NCI-H524 (cell line): ENCODE measurements around the gene FJX1.
A peak's percentile ranks its signal among the peaks of the same experiment; 100 is the strongest.

Source experiments
- DNase-seq, 2 experiments: peaks; one replicate each; lab custom pipeline; 2025; lab: John Stamatoyannopoulos, UW

The FJX1 gene

GRCh38 chr11:35617687-35618496, at the start of gene FJX1:
Gene FJX1 (plus strand): TSS chr11:35618460. CDS start chr11:35618637, 177 bp downstream.
- peak; percentile 15 to 68 for DNase-seq

- DNase-seq: no peak
Measured at GRCh38 chr11:35571696-35572095, 46.6 kb upstream of the FJX1 start.

DNA sequence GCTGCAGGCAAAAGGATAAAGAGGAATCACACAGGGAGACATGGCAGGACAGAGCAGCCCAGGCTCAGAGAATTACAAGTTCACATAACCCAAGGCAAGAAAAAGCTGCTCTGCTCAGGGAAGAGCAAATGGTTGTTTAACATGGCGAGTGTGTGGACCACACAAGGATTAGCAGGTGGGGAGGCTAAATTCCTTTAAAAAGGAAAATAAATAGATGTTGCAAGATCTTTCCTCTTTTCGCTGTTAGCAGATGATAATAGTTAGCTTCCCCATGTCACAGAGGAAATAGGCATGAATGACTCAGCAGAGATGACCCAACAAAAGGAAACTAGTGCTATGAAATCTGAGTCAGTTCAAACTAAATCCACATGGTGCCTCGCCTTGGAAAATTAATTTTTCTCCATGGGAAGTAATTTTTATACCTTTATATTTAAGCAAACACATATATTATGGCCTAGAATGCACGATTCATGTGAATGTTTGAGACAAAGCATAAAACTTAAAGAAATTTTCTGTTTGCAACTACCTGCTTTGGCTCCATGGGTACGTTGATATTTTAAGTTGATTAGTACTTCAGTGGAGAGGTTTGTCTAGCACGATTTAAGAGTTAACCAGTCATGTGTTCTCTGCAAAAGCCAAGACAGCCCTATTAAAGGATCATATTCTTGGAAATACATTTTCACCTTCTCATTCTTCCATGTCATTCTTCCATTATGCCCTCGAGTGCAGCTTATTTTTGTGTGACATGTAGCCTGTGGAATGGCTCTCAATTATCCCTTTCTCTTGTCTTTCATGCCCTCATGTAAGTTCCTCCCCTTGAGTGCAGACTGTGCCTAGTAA, 38.5 kb upstream of the FJX1 start:
- DNase-seq: no peak

DNA sequence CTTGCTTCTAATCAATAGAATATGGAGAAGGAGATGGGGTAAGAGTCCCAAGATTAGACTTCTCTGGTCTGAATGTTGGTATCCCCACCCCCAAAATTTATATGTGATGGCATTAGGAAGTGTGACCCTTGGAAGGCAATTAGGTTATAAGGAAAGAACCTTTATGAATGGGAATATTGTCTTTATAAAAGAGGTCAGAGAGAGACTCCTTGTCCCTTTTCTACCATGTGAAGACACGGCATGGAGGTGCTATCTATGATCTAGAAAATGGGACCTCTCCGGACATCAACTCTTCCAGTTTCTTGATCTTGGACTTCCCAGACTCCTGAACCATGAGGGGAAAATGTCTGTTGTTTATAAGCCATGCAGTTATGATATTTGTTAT, 37.9 kb upstream of the FJX1 start:
- no peak for DNase-seq

- DNase-seq: no peak
Measured at GRCh38 chr11:35582033-35582432, 36.2 kb upstream of the FJX1 start.

GRCh38 chr11:35583126-35583525, 35.1 kb upstream of the FJX1 start:
- no peak for DNase-seq

- no peak for DNase-seq
Measured at GRCh38 chr11:35583843-35584242, 34.4 kb upstream of the FJX1 start.

DNA sequence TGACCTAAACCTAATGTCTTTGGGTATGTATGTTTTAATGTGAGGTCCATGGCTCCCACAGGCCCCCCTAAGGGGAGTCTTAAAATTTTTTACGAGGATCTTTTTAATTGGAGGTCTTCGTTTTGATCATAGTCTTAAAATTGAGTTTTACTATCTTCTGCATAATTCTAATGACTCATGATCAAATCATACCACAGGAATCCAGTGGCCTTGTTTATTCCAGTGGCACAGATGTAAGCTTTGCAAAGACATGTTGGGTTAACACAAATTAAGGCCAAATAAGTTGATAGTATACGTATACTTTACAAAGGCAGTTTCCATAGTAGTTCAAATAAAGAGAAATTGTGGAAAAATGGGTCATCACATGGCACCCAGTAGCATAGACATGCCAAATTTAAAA, 33.9 kb upstream of the FJX1 start:
- DNase-seq: no peak

DNA sequence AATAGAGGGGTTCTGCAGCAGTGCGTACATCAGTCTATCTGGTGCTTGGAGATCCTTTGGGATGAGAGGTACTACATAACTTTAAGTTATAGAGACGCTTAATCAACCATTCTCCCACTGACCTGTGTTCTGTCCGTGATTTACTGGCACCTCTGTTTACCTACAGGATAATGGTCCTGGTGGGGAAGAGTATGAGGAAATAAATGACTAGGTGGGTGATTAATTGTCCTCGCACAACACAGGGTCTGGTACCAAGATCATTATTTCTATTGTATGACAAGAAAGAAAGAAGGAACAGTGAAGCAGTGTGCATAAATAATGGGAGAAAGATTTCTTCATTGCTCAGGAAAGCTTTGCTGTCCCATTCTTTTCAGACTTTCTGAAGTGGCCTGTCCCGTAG, 32.8 kb upstream of the FJX1 start:
- DNase-seq: no peak

GRCh38 chr11:35586222-35586621, 32.0 kb upstream of the FJX1 start:
- DNase-seq: no peak

GRCh38 chr11:35587972-35588371, 30.3 kb upstream of the FJX1 start:
- DNase-seq: no peak

DNA sequence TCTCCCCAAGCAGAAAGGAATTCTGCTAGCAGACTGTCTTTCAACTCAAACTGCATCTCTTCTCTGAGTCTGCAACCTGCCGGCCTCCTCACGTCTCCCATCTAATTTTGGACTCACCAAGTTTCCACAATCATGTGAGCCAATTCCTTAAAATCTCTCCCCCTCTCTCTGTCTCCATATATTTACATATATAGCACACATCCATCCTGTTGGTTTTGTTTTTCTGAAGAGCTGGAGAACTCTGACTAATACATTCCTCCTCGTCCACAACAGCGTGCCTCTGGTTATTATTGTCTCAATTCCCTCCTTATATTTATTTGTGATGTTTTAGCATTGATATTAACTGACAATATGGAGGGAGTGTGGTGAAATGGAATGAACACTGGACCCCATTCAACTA, 29.6 kb upstream of the FJX1 start:
- no peak for DNase-seq

GRCh38 chr11:35589281-35589680, 29.0 kb upstream of the FJX1 start:
- no peak for DNase-seq

- no peak for DNase-seq
Measured at GRCh38 chr11:35590412-35590811, 27.8 kb upstream of the FJX1 start.

DNA sequence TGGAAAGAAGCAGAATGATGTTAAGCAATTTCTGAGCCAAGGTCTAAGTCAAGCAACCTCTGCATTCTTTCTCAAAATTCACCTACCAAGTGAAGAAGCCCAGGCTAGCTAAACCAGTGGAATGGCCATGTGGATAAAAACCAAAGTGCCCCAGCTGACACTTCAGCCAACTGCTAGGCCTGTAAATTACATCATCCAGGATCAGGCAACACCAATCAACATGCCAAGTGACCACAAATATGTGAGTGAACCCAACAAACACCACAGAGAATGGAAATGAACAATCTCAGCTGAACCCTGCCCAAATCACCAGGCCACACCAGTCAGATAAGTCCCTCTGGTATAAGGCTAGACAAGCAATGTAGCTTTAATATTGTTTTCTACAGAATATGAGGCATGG, 25.1 kb upstream of the FJX1 start:
- DNase-seq: no peak

GRCh38 chr11:35594680-35595079, 23.6 kb upstream of the FJX1 start:
- no peak for DNase-seq

- DNase-seq: no peak
Measured at GRCh38 chr11:35598254-35599125, 19.8 kb upstream of the FJX1 start.

GRCh38 chr11:35600331-35600838, 17.9 kb upstream of the FJX1 start:
- no peak for DNase-seq

DNA sequence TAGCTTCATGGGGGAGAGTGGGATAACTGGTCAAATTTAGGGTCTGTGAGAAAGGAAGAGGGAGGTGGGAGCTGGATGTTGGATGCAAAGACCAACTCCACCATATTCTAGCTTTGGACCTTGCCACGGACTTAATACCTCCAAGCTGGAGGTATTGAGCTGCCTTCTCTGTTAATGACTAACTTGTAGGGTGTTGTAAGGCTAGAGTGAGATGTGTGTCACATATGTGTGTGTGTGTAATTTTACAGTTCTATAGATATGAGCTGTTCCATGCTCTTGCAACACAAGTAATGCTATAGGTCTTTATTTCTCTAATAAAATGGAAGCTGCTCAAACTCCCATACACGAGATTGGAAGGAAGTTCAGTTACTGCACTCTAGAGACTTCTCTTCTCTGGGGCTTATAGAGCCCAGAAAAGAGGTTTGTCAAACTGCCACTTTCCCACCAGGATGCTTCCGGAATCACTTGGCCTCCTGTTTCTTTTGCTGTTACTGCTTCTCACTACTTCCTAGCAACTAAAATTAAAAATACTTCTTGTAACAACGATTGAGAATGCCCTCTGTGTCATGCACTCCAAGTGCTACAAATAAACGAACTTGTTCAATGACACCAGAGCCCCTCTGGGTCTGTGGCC, 16.0 kb upstream of the FJX1 start:
- DNase-seq: no peak

DNA sequence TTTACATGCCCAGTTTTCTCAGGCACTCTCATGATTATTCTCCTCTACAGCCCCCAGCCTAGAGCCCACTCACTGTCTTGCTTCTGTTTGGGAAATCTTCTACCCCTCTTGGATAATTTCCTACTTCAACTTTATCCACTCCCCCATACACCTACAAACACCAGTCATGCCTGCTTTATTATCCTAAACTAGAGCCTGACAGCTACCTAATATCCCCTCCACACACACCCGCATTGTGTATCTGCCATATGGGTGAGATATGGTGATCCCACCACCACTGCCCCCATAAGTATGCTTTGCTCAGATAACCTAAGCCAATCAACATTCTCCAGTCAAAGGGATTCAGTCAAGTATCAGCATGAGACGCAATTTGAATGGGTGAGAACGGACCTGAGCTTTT, 15.3 kb upstream of the FJX1 start:
- DNase-seq: no peak

GRCh38 chr11:35605706-35606105, 12.6 kb upstream of the FJX1 start:
- DNase-seq: peak in 1 of 2 experiments; percentile 30

DNA sequence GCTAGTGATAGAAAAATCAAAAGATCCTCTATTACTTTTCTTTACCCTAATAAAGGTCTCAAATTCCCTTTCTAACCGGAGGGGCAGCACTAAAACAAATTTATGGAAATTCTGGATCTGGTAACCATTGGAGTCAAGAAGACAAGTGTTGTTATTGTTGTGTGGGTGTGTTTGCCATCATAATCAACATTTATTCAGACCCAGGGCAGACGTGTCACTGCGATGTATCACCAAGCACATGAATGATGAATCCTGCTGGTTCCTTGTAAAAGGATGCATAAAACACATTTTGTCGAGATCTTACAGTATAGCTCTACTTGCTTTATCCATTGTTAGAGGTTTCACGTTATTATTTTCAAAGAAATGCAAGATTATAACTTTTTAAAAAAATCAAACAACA, 12.1 kb upstream of the FJX1 start:
- no peak for DNase-seq
